Esophagus muscularis mucosa (tissue), 3 donors: ENCODE results near the gene RDH12.
A peak's percentile ranks its signal among the peaks of the same experiment; 100 is the strongest.

Experiments
- CTCF ChIP-seq, 3 experiments: fragments of 200-600 bp in 2 of 3; fragments of 450-650 bp in 1 of 3; sonication (generic) in 2 of 3; IDR thresholded peaks; one replicate each; pipeline ENCODE4 v1.5.1; 2017 to 2019; ENCODE audit warnings: antibody characterized with exemption in 3 of 3, mild to moderate bottlenecking in 2 of 3, moderate library complexity in 1 of 3
- POLR2AphosphoS5 ChIP-seq, 2 donors: sonication (generic); formaldehyde crosslinking; IDR thresholded peaks; one replicate each; pipeline ENCODE4 v1.6.1; 2017; ENCODE audit warnings: antibody characterized with exemption in 2 of 2

DNA sequence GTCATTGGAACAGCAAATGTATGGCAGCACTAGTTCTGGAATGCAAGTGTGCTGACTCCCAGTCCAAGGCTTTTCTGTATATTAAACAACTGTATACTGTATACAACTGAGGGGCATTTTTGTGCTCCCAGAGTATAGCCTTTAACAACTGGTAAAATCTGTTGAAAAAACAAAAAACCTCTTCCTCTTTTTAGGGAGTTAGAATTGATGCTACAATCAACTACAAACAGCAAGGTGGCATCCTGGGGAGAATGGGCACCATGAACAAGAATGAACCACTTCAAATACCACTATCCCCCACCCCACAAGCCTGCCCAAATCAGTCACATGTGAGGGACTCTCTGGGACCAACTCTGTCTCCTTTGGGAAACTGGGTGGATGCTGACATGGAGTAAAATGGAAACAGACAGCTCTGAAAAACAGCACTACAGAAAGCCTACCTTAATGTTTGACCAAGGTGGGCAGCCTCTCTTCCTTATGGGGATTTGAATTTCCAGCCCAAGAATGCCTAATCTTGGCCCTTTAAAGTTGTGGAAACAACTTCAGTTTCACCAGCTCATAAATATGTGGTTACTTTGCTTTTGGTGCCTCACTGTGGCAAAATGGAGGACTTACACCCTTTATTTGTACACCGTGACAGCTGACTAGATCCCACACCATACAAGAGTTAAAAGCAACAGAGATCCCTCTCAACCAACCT is 34.8 kb upstream of the RDH12 start:
- TF ChIP-seq CTCF (IDR thresholded peaks at IDR 0.05) = peak; percentile 55 to 82 (median 64)
- no peak for TF ChIP-seq POLR2AphosphoS5 (IDR thresholded peaks at IDR 0.05)
